SU-DHL-6 (cell line): ENCODE data around the gene PSTPIP1.

Experiments used
- H2AFZ ChIP-seq: fragments of 200-600 bp; sonication (generic); 2 replicates; pipeline ENCODE4 v1.6.1; 2014; ENCODE audit warnings: low read depth, mild to moderate bottlenecking, moderate library complexity, mixed read lengths, antibody characterized with exemption, low read length; ENCODE audit not compliant: severe bottlenecking
- H3F3A ChIP-seq: fragments of 200-600 bp; shearing (Covaris generic); 2 replicates; pipeline ENCODE4 v1.6.0; 2016; ENCODE audit warnings: antibody characterized with exemption, mild to moderate bottlenecking; ENCODE audit not compliant: insufficient read depth
- H3K27ac ChIP-seq: fragments of 200-600 bp; sonication (generic); 2 replicates; pipeline ENCODE4 v1.5.1; 2016; ENCODE audit warnings: low read depth, mild to moderate bottlenecking, low read length, moderate library complexity, mixed read lengths
- H3K27me3 ChIP-seq: fragments of 200-600 bp; sonication (generic), shearing (Covaris generic); 2 replicates; pipeline ENCODE4 v1.6.0; 2014; ENCODE audit warnings: mild to moderate bottlenecking, low read length
- H3K36me3 ChIP-seq: fragments of 200-600 bp; sonication (generic); 2 replicates; pipeline ENCODE4 v1.6.1; 2014; ENCODE audit warnings: mild to moderate bottlenecking, low read length, mixed read lengths
- H3K4me2 ChIP-seq: fragments of 300-600, 200-600 bp; shearing (Covaris generic), sonication (generic); 2 replicates; pipeline ENCODE4 v1.6.0; 2014; ENCODE audit warnings: low read length, low read depth, mild to moderate bottlenecking; ENCODE audit not compliant: poor library complexity, severe bottlenecking
- H3K4me3 ChIP-seq: fragments of 200-600 bp; sonication (generic); 2 replicates; pipeline ENCODE4 v1.5.1; 2014; ENCODE audit warnings: antibody characterized with exemption, low read length, mild to moderate bottlenecking, mixed read lengths; ENCODE audit not compliant: insufficient read depth, poor library complexity, severe bottlenecking
- H3K79me2 ChIP-seq: fragments of 200-600 bp; sonication (generic); 2 replicates; pipeline ENCODE4 v1.6.1; 2014; ENCODE audit warnings: mild to moderate bottlenecking, low read length, moderate library complexity; ENCODE audit not compliant: insufficient read depth
- H3K9ac ChIP-seq: fragments of 200-600 bp; sonication (generic); 2 replicates; pipeline ENCODE4 v1.7.0; 2014; ENCODE audit warnings: mild to moderate bottlenecking, low read length
- H3K9me2 ChIP-seq: fragments of 200-600 bp; sonication (generic); replicated peaks from 2 replicates; pipeline ENCODE4 v1.6.1; 2014; ENCODE audit warnings: low read length; ENCODE audit not compliant: insufficient read depth
- H3K9me3 ChIP-seq: fragments of 200-600 bp; sonication (generic); 2 replicates; pipeline ENCODE4 v1.6.1; 2014; ENCODE audit warnings: low read length, mixed read lengths; ENCODE audit not compliant: insufficient read depth
- H4K20me1 ChIP-seq: fragments of 200-600 bp; sonication (generic); 2 replicates; pipeline ENCODE4 v1.6.1; 2014; ENCODE audit warnings: low read depth, mild to moderate bottlenecking, antibody characterized with exemption, low read length, moderate library complexity, mixed read lengths
- EZH2phosphoT487 ChIP-seq: fragments of 200-600 bp; sonication (generic), shearing (Covaris generic); conservative IDR thresholded peaks from 2 replicates; pipeline ENCODE4 v1.6.1; 2018; ENCODE audit warnings: mild to moderate bottlenecking, antibody characterized with exemption, low read length, moderate library complexity, mixed read lengths
- TF ChIP-seq, protein P1 (sequence below): fragments of 200-600 bp; sonication (generic); IDR thresholded peaks from one replicate; pipeline ENCODE4 v1.5.1; 2017; ENCODE audit warnings: antibody characterized with exemption, mild to moderate bottlenecking, low read length, moderate library complexity; ENCODE audit not compliant: insufficient read depth, poor library complexity, severe bottlenecking

PSTPIP1 gene

DNA sequence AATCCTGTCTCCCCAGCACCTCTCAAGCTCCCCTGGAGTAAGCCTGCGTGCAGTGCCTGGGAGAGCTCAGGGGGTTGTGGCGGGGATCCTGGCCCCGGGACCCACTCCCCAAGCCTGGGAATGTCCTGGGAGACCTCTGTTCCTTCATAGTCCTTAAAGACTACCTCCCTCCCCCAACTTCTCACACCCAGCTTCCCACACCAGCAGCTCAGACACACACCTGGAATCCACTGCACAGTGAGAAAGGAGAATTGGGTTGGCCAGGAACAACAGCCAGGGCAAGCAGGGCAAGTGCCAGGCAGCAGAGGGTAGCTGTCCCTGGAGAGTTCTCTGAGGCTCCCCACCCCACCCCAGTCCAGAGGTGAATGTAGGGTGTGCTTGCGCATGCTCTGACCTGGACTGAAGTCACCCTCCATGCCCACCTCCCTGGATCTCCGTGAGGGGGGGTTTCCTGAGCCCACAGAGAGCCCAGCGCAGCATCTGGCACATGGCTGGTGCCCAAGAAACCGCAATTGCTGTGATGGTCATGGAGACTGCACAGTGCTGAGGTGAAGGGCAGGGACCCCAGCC is 22.2 kb downstream of the PSTPIP1 start:
- no peak overlapping the region for H3K9ac ChIP-seq
- no peaks in the 10 kb centered on the region for H3K36me3 ChIP-seq
- H3F3A ChIP-seq, result no peaks in the 10 kb centered on the region
- TF ChIP-seq, protein P1, sequence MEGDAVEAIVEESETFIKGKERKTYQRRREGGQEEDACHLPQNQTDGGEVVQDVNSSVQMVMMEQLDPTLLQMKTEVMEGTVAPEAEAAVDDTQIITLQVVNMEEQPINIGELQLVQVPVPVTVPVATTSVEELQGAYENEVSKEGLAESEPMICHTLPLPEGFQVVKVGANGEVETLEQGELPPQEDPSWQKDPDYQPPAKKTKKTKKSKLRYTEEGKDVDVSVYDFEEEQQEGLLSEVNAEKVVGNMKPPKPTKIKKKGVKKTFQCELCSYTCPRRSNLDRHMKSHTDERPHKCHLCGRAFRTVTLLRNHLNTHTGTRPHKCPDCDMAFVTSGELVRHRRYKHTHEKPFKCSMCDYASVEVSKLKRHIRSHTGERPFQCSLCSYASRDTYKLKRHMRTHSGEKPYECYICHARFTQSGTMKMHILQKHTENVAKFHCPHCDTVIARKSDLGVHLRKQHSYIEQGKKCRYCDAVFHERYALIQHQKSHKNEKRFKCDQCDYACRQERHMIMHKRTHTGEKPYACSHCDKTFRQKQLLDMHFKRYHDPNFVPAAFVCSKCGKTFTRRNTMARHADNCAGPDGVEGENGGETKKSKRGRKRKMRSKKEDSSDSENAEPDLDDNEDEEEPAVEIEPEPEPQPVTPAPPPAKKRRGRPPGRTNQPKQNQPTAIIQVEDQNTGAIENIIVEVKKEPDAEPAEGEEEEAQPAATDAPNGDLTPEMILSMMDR, result no peak
- no peak for TF ChIP-seq EZH2phosphoT487
- H2AFZ ChIP-seq, result no peak overlapping the region
- H3K27ac ChIP-seq, result no peak overlapping the region
- H3K79me2 ChIP-seq, result no peaks in the 10 kb centered on the region
- no peak overlapping the region for H3K4me2 ChIP-seq
- H3K9me2 ChIP-seq, result no peaks in the 10 kb centered on the region
- H3K4me3 ChIP-seq, result no peak overlapping the region
- no peaks in the 10 kb centered on the region for H3K27me3 ChIP-seq
- H3K9me3 ChIP-seq, result no peaks in the 10 kb centered on the region
- H4K20me1 ChIP-seq, result no peaks in the 10 kb centered on the region

DNA sequence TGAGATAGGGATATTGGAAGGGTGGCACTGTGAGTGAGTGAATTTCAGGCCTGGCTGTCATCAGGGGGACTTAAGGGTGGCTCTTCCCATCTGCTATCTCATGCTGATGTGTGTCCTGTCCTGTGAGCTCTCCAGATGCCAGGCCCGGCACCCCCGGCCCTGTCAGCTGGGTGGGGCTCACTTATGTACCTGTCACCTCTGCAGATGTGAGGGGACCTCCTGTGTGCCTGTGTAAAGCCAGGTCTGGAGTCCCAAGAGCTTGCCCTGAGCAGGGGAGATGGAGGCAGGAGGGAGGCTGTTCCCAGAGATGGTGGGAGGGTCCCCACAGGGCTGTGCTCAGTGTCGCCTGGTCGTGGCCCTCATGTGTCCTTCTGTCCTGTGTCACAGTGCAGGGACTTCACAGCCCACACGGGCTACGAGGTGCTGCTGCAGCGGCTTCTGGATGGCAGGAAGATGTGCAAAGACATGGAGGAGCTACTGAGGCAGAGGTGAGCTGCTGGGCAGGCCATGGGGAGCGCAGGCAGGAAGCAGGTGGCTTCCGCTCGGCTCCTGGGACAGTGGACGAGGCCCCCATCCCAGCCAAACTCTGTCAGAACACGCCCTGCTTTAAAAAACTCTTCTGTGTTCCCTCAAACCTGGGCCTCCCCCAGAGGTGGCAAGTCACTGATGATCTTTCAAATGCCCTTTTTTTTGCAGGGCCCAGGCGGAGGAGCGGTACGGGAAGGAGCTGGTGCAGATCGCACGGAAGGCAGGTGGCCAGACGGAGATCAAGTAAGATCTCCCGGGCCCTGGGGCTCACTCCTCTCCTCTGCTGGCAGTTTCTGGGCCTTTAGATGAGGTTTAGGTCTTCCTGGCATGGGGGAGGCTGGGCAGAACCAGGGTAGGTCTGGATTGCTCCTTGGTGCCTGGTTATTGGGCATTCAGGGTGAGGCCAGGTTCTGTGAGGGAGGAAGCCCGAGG is 23.1 kb downstream of the PSTPIP1 start:
- Histone ChIP-seq H3K9me3 (no peaks in the 10 kb centered on the region), H3K4me2 (no peak overlapping the region), H3F3A (no peaks in the 10 kb centered on the region), H3K79me2 (no peaks in the 10 kb centered on the region), H3K36me3 (no peaks in the 10 kb centered on the region), H3K9me2 (no peaks in the 10 kb centered on the region), H2AFZ (no peak overlapping the region), H3K9ac (no peak overlapping the region), H3K27ac (no peak overlapping the region), H3K27me3 (no peaks in the 10 kb centered on the region), H3K4me3 (no peak overlapping the region), H4K20me1 (no peaks in the 10 kb centered on the region)
- TF ChIP-seq EZH2phosphoT487, result no peak
- TF ChIP-seq, protein P1, result no peak

DNA sequence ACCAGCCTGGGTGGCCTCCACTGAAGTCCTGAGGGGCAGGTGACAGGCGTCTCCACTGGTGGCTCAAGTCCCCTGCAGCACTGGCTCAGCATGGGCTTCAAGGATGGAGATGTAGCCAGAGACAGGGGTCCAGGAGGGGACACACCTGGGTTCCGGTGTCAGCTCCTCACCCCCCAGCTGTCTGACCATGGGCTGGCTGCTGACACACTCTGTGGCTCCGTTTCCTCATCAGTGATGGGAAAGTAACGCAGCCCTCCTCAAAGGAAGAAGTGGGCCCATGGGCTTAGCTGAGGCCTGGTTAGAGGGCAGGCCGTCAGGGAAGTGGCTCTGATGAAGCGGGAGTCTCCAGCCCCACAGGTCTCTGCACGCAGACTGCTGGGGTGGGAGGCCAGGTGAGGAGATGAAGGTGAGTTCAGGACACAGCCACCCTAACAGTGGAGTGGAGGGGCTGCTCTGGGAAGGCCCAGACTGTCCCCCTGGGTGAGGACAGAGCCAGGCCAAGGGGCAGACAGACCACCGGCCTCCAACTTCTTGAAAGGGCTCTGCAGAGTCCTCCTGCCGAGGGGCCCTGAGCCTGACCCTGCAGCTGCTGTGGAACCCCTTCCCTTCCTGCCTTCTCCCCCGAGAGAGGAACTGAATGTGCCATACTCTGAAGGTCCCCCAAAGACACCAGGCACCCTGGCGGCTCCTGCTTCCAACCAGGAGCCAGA is 24.0 kb downstream of the PSTPIP1 start:
- Histone ChIP-seq H3K36me3 (no peaks in the 10 kb centered on the region), H4K20me1 (no peaks in the 10 kb centered on the region), H3K9ac (no peak overlapping the region), H3K79me2 (no peaks in the 10 kb centered on the region), H3F3A (no peaks in the 10 kb centered on the region), H3K9me3 (no peaks in the 10 kb centered on the region), H3K4me3 (no peak overlapping the region), H3K27ac (no peak overlapping the region), H3K27me3 (no peaks in the 10 kb centered on the region), H3K9me2 (no peaks in the 10 kb centered on the region), H3K4me2 (no peak overlapping the region), H2AFZ (no peak overlapping the region)
- TF ChIP-seq, protein P1, result no peak
- TF ChIP-seq EZH2phosphoT487, result no peak
